HepG2 (cell line): Measurements from ENCODE around the gene PDE9A. TPM values are rescaled to one million over a fixed set of nuclear protein-coding genes. Genes with fewer than 3 reads are reported as not detected.

Source experiments
- HMG20A ChIP-seq: IDR thresholded peaks from 2 replicates; pipeline ENCODE4 v1.6.1; 2016; ENCODE audit warnings: borderline replicate concordance
- KMT2A ChIP-seq: sonication (generic); formaldehyde crosslinking; IDR thresholded peaks from 2 replicates; pipeline ENCODE4 v1.4.0; 2020; ENCODE audit warnings: missing genetic modification reagents
- MNT ChIP-seq: fragments of 450-650 bp; IDR thresholded peaks from 2 replicates; pipeline ENCODE4 v1.6.1; 2016
- NAIF1 ChIP-seq: sonication (generic); formaldehyde crosslinking; IDR thresholded peaks from 2 replicates; pipeline ENCODE4 v1.5.0; 2020; ENCODE audit warnings: mild to moderate bottlenecking, missing genetic modification reagents, borderline replicate concordance
- PPARG ChIP-seq: conservative IDR thresholded peaks from 2 replicates; pipeline ENCODE4 v1.6.1; 2016; ENCODE audit warnings: missing biosample characterization, missing genetic modification reagents
- PRDM4 ChIP-seq: sonication (generic); formaldehyde crosslinking; IDR thresholded peaks from 2 replicates; pipeline ENCODE4 v1.9.0; 2021; ENCODE audit warnings: missing genetic modification reagents, borderline replicate concordance
- RERE ChIP-seq: IDR thresholded peaks from 2 replicates; pipeline ENCODE4 v1.6.1; 2016; ENCODE audit warnings: low read depth, missing genetic modification reagents, missing compliant biosample characterization
- RFXANK ChIP-seq: IDR thresholded peaks from 2 replicates; pipeline ENCODE4 v1.6.1; 2016
- SAP130 ChIP-seq: IDR thresholded peaks from 2 replicates; pipeline ENCODE4 v1.6.1; 2016; ENCODE audit warnings: low read depth
- SOX6 ChIP-seq, 2 experiments: fragments of 450-650 bp in 1 of 2; sonication (generic) in 1 of 2; formaldehyde crosslinking in 1 of 2; IDR thresholded peaks; 2 replicates each; pipeline versions ENCODE4 v1.4.0 to v1.6.1; 2017 to 2020; ENCODE audit warnings: antibody characterized with exemption in 1 of 2, mild to moderate bottlenecking in 1 of 2, missing genetic modification reagents in 1 of 2
- TBL1XR1 ChIP-seq: fragments of 150-350 bp; IDR thresholded peaks from 2 replicates; pipeline ENCODE4 v1.6.1; 2014; ENCODE audit warnings: borderline replicate concordance, low read length; ENCODE audit not compliant: partially characterized antibody
- TEAD3 ChIP-seq: optimal IDR thresholded peaks from 2 replicates; pipeline ENCODE3; 2016; ENCODE audit warnings: borderline replicate concordance
- ZFY ChIP-seq: sonication (generic); formaldehyde crosslinking; IDR thresholded peaks from 2 replicates; pipeline ENCODE4 v1.4.0; 2020; ENCODE audit warnings: missing genetic modification reagents
- ZNF34 ChIP-seq: sonication (generic); formaldehyde crosslinking; IDR thresholded peaks from 2 replicates; pipeline ENCODE4 v1.4.0; 2020; ENCODE audit warnings: mild to moderate bottlenecking, missing genetic modification reagents, borderline replicate concordance
- ZNF556 ChIP-seq: sonication (generic); formaldehyde crosslinking; IDR thresholded peaks from 2 replicates; pipeline ENCODE4 v1.4.0; 2020; ENCODE audit warnings: mild to moderate bottlenecking, missing genetic modification reagents, borderline replicate concordance
- ZNF605 ChIP-seq: sonication (generic); formaldehyde crosslinking; IDR thresholded peaks from 2 replicates; pipeline ENCODE4 v1.8.0; 2022; ENCODE audit warnings: mild to moderate bottlenecking, missing genetic modification reagents
- ZNF691 ChIP-seq: sonication (generic); formaldehyde crosslinking; IDR thresholded peaks from 2 replicates; pipeline ENCODE4 v1.4.0; 2020; ENCODE audit warnings: missing genetic modification reagents, low read depth, mild to moderate bottlenecking, borderline replicate concordance
- ZNF83 ChIP-seq: sonication (generic); formaldehyde crosslinking; IDR thresholded peaks from 2 replicates; pipeline ENCODE4 v1.4.0; 2020; ENCODE audit warnings: missing genetic modification reagents, mild to moderate bottlenecking, borderline replicate concordance
- polyA plus RNA-seq, 8 experiments: library from polyadenylated mRNA; depleted of rRNA in 3 of 8; stranded (reverse) in 7 of 8; unstranded in 1 of 8; fragments of >200 nt; fragmentation: Illumina TruSeq in 4 of 8; extraction: Trizol in 4 of 8; gene quantifications; 2 replicates each; pipeline versions ENCODE4 v1.2.1 to v1.2.3, GENCODE V29; 2011 to 2016; ENCODE audit warnings: low read depth in 4 of 8, missing spikeins in 1 of 8, mixed read lengths in 1 of 8; ENCODE audit not compliant: insufficient read depth in 1 of 8
- total RNA-seq, 5 experiments: library from RNA; depleted of rRNA; stranded (reverse); fragments of >200 nt; fragmentation: Illumina TruSeq; extraction: Trizol; gene quantifications; 2 replicates each; pipeline ENCODE4 v1.2.3, GENCODE V29; 2016; ENCODE audit warnings: low read depth in 1 of 5

Gene PDE9A
- total and polyA plus RNA-seq, 2 of the 13 experiments (the other 11 are each of a cell fraction or from before 2014, with no cell fraction given): 4.6 to 19.7 TPM

GRCh38 chr21:42734323-42734971 lies 81.0 kb downstream of the PDE9A start (continued):
- peak; percentile 75; the same call in 1 of the 2 replicates for TF ChIP-seq ZNF556
- 0 out of 2 replicates have a peak, but pooled peaks have one; percentile 29 for TF ChIP-seq ZNF691 (CRISPR knock-in tag)
- TF ChIP-seq TBL1XR1: peak; percentile 53
- no peak for TF ChIP-seq MNT
- TF ChIP-seq SOX6 (IDR thresholded peaks at IDR 0.05): no peak
- peak; percentile 92 for TF ChIP-seq SOX6 (CRISPR knock-in tag; IDR thresholded peaks at IDR 0.05)
- peak; percentile 87 for TF ChIP-seq PPARG (CRISPR knock-in tag)
- no peak for TF ChIP-seq KMT2A
- TF ChIP-seq RERE (CRISPR knock-in tag): 0 out of 2 replicates have a peak, but pooled peaks have one; percentile 24
- TF ChIP-seq ZFY (CRISPR knock-in tag): peak; percentile 23; the same call in 1 of the 2 replicates
- TF ChIP-seq HMG20A (CRISPR knock-in tag): peak; percentile 71
- 0 out of 2 replicates have a peak, but pooled peaks have one; percentile 29 for TF ChIP-seq ZNF34
- TF ChIP-seq RFXANK (CRISPR knock-in tag): no peak
- no peak for TF ChIP-seq ZNF83 (CRISPR knock-in tag)
- TF ChIP-seq TEAD3: peak; percentile 60
- peak; percentile 80; the same call in 1 of the 2 replicates for TF ChIP-seq NAIF1 (CRISPR knock-in tag)
- TF ChIP-seq SAP130 (CRISPR knock-in tag): peak; percentile 75
- TF ChIP-seq ZNF605 (CRISPR knock-in tag): peak; percentile 53; the same call in 1 of the 2 replicates
- TF ChIP-seq PRDM4 (CRISPR knock-in tag): peak; percentile 67; the same call in 1 of the 2 replicates
